ENCODE results near the gene CABLES2.

DNA sequence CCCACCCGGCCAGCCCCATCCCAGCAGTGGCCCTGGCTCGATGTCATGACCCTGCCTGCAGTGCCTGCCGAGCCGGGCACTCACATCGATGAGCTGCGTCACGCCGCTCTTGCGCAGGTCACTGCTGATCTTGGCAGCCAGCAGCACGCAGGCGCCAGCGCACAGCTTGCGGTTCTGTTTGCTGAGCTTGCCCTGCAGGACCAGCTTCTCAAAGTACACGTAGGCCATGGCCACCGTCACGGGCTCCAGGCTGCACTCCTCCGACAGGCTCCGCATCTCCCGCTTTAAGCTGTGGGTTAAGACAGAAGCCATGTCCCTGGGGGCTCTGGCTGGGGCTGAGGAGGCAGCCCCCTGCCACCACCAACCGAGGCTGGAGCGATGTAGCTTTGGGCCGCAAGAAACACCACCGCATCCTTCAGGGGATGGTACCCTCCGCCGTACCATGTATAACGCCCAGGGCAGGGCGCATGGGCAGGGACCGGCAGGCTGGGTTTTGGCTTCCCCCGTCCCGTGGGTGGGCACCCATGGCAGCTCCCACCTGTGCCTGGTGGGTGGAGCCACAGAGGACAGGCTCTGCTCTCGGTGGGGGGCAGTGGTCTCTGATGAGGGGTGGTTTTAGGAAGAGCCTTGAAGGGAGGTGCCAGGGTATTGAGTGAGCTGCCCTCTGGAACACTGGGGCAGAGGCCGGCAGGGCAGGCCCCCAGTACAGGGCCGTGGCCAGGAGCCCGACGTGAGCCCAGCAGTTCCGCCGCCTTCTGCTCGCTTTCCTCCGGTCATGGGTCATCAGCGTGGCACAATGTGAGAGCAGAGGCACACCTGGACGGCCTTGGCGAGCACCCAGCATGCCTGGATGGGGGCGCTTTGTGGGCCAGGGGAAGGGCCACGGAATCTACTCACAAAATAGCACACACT lies 15.7 kb downstream of the CABLES2 start:
- no peak for TF ChIP-seq POLR2A (IDR thresholded peaks at IDR 0.05)
- TF ChIP-seq, protein P1, sequence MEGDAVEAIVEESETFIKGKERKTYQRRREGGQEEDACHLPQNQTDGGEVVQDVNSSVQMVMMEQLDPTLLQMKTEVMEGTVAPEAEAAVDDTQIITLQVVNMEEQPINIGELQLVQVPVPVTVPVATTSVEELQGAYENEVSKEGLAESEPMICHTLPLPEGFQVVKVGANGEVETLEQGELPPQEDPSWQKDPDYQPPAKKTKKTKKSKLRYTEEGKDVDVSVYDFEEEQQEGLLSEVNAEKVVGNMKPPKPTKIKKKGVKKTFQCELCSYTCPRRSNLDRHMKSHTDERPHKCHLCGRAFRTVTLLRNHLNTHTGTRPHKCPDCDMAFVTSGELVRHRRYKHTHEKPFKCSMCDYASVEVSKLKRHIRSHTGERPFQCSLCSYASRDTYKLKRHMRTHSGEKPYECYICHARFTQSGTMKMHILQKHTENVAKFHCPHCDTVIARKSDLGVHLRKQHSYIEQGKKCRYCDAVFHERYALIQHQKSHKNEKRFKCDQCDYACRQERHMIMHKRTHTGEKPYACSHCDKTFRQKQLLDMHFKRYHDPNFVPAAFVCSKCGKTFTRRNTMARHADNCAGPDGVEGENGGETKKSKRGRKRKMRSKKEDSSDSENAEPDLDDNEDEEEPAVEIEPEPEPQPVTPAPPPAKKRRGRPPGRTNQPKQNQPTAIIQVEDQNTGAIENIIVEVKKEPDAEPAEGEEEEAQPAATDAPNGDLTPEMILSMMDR (IDR thresholded peaks at IDR 0.05), result no peak
